ENCODE data around the gene UBE2J2. TPM values are rescaled to one million over a fixed set of nuclear protein-coding genes. Genes with fewer than 3 reads are reported as not detected.

UBE2J2 gene
- total RNA-seq, 4 donors from 2014 or later, result 31.3 to 42.3 (median 38.3) TPM

DNA sequence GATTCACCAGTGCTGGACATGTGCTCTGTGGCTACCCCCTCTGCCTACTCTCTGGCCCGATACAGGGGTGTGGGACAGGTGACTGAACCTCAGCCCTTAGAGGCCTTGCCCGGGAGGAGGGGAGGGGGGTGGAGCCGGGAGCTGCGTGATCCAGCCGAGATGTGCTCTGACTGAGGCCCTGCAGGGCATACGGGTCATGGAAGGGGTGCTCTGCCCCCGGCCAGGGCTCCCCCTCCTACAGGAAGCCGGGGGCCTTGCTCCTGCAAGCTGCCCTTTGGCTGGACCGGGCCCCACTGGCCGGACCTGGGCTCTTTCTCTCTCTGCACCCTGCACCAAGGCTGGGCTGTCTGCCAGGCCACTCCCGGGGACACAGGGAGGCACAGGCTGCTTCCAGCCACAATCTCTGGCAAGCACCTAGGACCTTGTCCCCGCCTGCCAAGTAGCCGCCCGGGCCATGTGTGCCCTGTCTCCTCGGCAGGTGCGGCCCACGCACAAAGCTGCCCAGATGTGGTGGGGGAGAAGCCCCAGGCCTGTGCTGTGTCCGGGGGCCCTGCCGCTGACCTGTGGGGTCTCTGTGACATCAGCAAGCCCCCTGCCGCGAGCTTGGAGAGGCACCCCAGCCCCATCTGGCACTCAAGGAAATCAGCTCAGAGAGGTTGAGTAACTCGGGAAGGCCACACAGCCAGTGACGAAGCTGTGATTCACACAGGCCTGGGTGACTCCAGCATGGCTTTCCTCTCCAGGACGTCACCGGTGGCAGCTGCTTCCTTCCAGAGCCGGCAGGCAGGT, 8.1 kb upstream of the UBE2J2 start:
- peak; percentile 50 to 79 for ATAC-seq
- peak; percentile 60 to 76 for DNase-seq
- Histone ChIP-seq H3K9me3 (no peaks in the 10 kb centered on the region), H3K4me1 (peaks cover 0 to 6% of the 10 kb centered on the region in 2 donors), H3K36me3 (no peaks in the 10 kb centered on the region), H3K4me3 (no peak overlapping the region), H3K27me3 (peaks cover 12 to 23% (median 14%) of the 10 kb centered on the region in 3 donors), H3K27ac (peak overlapping the region in 1 of 4 donors; percentile 42)
- TF ChIP-seq, protein P1, sequence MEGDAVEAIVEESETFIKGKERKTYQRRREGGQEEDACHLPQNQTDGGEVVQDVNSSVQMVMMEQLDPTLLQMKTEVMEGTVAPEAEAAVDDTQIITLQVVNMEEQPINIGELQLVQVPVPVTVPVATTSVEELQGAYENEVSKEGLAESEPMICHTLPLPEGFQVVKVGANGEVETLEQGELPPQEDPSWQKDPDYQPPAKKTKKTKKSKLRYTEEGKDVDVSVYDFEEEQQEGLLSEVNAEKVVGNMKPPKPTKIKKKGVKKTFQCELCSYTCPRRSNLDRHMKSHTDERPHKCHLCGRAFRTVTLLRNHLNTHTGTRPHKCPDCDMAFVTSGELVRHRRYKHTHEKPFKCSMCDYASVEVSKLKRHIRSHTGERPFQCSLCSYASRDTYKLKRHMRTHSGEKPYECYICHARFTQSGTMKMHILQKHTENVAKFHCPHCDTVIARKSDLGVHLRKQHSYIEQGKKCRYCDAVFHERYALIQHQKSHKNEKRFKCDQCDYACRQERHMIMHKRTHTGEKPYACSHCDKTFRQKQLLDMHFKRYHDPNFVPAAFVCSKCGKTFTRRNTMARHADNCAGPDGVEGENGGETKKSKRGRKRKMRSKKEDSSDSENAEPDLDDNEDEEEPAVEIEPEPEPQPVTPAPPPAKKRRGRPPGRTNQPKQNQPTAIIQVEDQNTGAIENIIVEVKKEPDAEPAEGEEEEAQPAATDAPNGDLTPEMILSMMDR (IDR thresholded peaks at IDR 0.05 in 4 of 5, conservative IDR thresholded peaks at IDR 0.05 in 1 of 5), result no peak
- TF ChIP-seq POLR2A (IDR thresholded peaks at IDR 0.05), result no peak
- in situ Hi-C loops (cut with MboI; ENCODE audit: low sequenced_read_pairs in 4 of 4) (no loop called here), intact Hi-C loops (cut with DNase I; ENCODE audit: low total_unique reads) (no loop called here)

DNA sequence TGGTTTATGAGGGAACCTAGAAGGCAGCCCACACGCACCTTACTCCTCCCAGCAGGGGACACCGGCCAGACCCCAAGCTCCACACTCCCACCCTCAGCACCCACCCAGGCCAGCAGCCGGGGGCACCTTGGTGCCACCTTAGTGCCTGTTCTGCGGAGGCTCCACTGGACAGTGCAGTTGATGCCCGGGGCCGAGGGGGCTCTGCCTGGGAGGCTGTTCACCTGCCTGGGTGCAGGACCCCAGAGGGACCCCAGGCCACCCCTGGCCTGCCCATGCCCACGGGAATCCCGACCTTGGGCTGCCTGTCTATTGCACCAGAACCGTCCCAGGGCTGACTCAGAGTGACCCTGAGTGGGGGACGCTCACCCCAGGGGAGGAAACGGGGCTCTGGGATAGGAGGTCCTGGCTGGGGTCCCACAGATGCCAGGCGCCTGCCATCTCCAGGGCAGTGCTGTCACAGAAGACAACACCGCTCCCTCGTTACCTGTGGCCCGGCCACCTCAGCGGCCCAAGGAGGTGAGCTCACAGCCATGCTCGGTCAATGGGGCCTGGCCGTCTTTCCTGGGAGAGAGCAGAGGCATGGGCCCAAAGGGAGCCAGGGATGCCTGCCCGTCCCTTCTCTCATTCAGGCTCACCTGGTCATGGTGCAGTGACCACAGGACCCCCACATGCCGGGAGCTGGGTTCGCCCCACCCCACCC, 7.3 kb upstream of the UBE2J2 start:
- Histone ChIP-seq H3K9me3 (no peaks in the 10 kb centered on the region), H3K36me3 (no peaks in the 10 kb centered on the region), H3K27ac (no peak overlapping the region), H3K27me3 (peaks cover 4 to 15% (median 6%) of the 10 kb centered on the region in 3 donors), H3K4me3 (no peak overlapping the region), H3K4me1 (peaks cover 0 to 6% of the 10 kb centered on the region in 2 donors)
- intact Hi-C loops (cut with DNase I; ENCODE audit: low total_unique reads), result no loop called here
- in situ Hi-C loops (cut with MboI; ENCODE audit: low sequenced_read_pairs in 4 of 4), result no loop called here
- ATAC-seq (no peak), DNase-seq (no peak)
- TF ChIP-seq, protein P1 (IDR thresholded peaks at IDR 0.05 in 4 of 5, conservative IDR thresholded peaks at IDR 0.05 in 1 of 5), result no peak
- TF ChIP-seq POLR2A (IDR thresholded peaks at IDR 0.05), result no peak

DNA sequence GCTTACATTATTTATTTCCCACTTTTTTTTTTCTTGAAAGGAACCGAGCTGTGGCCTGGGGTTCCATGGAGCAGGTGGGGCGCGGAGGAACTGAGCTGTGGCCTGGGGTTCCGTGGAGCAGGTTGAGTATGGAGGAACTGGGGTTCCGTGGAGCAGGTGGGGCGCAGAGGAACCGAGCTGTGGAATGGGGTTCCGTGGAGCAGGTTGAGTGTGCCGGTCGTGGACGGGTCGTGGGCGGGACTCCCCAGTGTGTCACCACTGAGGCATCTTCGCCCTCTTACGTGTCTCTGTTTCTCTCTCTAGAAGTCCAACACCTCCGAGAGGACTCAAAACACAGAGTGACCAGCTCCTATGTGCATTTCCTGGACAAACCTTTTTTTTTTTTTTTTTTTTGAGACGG, 5.4 kb upstream of the UBE2J2 start:
- intact Hi-C loops (cut with DNase I; ENCODE audit: low total_unique reads), result no loop called here
- in situ Hi-C loops (cut with MboI; ENCODE audit: low sequenced_read_pairs in 4 of 4), result no loop called here
- DNase-seq (no peak), ATAC-seq (no peak)
- Histone ChIP-seq H3K4me3 (no peak overlapping the region), H3K27ac (no peak overlapping the region), H3K27me3 (no peaks in the 10 kb centered on the region), H3K9me3 (no peaks in the 10 kb centered on the region), H3K4me1 (peaks cover 7 to 13% of the 10 kb centered on the region in 2 donors), H3K36me3 (no peaks in the 10 kb centered on the region)
- no peak for TF ChIP-seq POLR2A (IDR thresholded peaks at IDR 0.05)
- TF ChIP-seq, protein P1 (IDR thresholded peaks at IDR 0.05 in 4 of 5, conservative IDR thresholded peaks at IDR 0.05 in 1 of 5), result no peak

DNA sequence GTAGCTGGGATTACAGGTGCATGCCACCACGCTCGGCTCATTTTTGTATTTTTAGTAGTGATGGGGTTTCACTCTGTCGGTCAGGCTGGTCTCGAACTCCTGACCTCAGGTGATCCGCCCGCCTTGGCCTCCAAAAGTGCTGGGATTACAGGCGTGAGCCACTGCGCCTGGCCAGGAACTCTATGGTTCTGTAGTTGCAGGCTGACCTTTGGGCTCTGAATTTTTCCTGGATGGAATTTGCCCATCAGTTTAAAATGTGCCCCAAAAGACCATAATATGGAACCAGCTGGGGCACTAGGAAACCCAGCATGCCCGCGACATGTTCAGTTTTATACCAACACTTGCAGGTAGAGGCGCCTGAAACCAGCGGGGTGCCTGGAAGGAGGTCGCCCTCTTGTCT, 5.0 kb upstream of the UBE2J2 start:
- H3K36me3 ChIP-seq, result no peaks in the 10 kb centered on the region
- H3K9me3 ChIP-seq, result no peaks in the 10 kb centered on the region
- H3K4me3 ChIP-seq, result no peak overlapping the region
- H3K4me1 ChIP-seq, result peaks cover 7 to 13% of the 10 kb centered on the region in 2 donors
- H3K27me3 ChIP-seq, result no peaks in the 10 kb centered on the region
- DNase-seq (no peak), ATAC-seq (no peak)
- in situ Hi-C loops (cut with MboI; ENCODE audit: low sequenced_read_pairs in 4 of 4) (no loop called here), intact Hi-C loops (cut with DNase I; ENCODE audit: low total_unique reads) (no loop called here)
- TF ChIP-seq, protein P1 (IDR thresholded peaks at IDR 0.05 in 4 of 5, conservative IDR thresholded peaks at IDR 0.05 in 1 of 5), result no peak
- no peak for TF ChIP-seq POLR2A (IDR thresholded peaks at IDR 0.05)
- no peak overlapping the region for H3K27ac ChIP-seq

All from gastrocnemius medialis (tissue), 4 donors.